HL-60/S4 (cell line): ENCODE measurements around the gene TSC1.
"Not testable (repeated sequence)": the region's sequence is repeated elsewhere in the genome, so short reads cannot be mapped to it uniquely, and the experiment has no call there.

ENCODE experiments used
- in situ Hi-C: fragments of 300-500 bp; cut with MboI; formaldehyde crosslinking; loops from 2 replicates; pipeline ENCODE4 v1.14.3; 2022; ENCODE audit warnings: low sequenced_read_pairs

TSC1 gene

DNA sequence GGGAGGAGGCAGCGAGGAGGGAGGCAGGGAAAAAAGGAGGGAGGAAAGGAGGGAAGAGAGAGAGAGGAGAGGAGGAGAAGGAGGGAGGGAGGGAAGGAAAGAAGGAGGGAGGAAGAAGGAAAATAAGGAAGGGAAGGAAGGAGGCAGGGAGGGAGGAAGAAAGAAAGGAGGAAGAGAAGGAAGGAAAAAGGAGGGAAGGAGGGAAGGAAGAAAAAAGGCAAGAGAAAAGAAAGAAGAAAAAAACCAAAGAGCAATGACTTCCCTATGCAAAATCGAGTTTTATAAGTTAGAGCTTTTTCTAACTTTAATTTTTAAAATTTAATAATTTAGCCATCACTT, 33.7 kb upstream of the TSC1 start:
- in situ Hi-C loops = no loop called here

GRCh38 chr9:132976571-132976970, 32.2 kb upstream of the TSC1 start:
- in situ Hi-C loops = no loop called here

GRCh38 chr9:132975961-132976360, 31.5 kb upstream of the TSC1 start:
- in situ Hi-C loops = no loop called here

DNA sequence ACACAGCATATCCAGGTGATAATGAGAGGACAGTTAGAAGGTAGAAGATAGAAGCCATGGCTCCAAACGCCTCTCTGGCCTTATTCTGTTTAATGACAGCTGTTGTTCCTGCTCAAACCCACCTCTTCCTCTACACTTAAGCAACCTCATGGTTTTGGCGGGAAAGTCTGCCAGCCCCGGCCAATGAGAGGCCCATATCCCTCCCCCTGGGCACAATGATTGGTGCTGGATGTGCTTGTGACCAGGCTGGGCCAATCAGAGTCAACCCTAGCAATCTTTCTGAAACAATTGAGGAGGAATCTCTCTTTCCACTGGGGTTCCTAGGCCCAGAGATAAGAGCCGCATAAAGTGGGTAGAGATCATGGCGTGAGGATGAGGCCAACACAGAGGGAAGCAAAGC, 29.3 kb upstream of the TSC1 start:
- in situ Hi-C loops = no loop called here

DNA sequence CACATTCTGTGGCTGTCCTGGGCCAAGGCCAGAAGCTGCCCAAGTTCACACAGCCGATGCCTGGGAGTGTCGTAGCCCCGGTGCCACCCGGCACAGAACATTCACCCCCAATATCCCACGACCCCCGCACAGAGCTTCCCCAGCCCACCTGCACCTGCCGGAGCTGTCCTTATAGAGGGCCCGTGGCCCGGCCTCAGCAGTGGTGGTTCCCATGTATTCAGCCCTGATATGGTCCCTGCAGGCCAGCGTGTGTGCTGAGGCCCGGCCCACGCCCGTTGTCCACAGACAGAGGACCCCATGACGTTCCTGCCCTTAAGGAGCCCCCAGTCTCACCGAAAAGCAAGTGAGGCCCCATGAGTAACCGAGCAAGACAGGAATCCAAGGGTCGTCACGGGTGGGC, 28.8 kb upstream of the TSC1 start:
- in situ Hi-C loops = no loop called here

GRCh38 chr9:132970324-132971062, 26.1 kb upstream of the TSC1 start:
- in situ Hi-C loops = no loop called here

DNA sequence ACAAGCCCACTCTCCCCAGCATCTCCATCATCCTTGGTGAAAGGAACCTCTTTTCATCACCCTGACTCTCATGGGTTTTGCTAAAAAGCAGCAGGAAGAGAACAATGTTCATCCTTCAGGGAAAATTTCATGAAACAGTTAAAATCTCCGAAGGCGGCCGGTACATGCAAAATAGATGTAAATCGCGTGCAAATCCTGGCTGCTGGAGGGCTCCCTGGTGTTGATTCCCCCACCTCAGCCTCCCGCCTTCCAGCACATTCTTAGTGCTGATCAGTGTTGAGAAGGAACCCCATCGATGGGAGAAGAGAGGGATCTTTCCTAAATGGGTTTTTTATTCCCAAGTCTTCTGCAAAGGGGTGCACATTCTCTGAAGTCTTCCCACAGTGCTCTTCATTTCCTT, 25.4 kb upstream of the TSC1 start:
- in situ Hi-C loops = no loop called here

GRCh38 chr9:132967908-132968307, 23.5 kb upstream of the TSC1 start:
- in situ Hi-C loops = not testable (repeated sequence)

- in situ Hi-C loops = no loop called here
Measured at GRCh38 chr9:132965478-132965877, 21.1 kb upstream of the TSC1 start.

GRCh38 chr9:132961002-132961401, 16.6 kb upstream of the TSC1 start:
- in situ Hi-C loops = no loop called here

DNA sequence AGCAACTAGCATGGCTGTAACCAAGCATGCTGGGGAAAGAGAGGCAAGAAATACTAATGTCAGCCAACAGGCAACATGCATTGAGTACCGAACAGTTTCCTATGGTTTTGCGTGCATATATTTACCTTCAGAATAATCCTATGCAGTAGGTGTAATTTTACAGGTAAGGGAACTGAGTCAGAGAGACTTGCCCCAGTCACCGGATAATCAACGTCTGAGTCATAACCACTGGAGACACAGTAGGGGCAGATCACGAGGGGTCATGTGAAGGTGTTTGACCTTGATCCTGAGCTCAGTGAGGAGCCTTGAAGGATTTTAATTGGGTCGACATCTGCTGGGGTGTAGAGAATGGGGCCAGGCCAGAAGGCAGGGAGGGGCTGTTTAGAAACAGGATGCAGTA, 13.4 kb upstream of the TSC1 start:
- in situ Hi-C loops = no loop called here

- in situ Hi-C loops = no loop called here
Measured at GRCh38 chr9:132955768-132956167, 11.4 kb upstream of the TSC1 start.

DNA sequence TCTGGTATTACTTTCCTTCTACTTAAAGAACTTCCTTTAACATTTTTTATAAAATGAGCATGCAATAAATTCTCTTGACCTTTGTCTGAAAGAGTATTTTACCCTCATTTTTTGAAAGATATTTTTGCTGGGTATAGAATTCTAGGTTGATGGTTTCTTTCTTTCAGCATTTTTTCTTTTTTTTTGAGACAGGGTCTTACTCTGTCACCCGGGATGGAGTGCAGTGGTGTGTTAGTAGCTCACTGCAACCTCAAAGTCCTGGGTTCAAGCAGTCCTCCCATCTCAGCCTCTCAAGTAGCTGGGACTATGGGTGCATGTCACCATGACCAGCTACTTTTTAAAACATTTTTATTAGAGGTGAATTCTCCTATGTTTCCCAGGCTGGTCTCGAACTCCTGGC, 10.7 kb upstream of the TSC1 start:
- in situ Hi-C loops = no loop called here

GRCh38 chr9:132949709-132950108, 5.3 kb upstream of the TSC1 start:
- in situ Hi-C loops = no loop called here

- in situ Hi-C loops = no loop called here
Measured at GRCh38 chr9:132948482-132949050, 4.2 kb upstream of the TSC1 start.

DNA sequence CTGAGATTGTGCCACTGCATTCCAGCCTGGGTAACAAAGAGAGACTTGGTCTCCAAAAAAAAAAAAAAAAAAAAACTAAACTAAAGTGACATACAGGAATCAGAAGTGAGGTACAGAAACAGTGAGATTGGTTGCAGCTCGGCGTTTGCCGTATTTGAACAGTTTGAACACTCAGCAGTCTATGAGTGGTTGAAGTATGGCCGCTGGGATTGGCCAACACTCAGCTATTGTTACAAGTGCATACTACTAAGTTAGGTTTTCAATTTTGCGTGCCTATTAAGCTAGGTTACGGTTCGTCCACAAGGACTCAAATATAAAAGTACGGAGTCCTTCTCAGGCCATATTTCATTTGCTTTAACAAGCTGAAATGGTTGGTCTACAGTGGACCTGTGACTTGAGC, 3.3 kb upstream of the TSC1 start:
- in situ Hi-C loops = no loop called here

DNA sequence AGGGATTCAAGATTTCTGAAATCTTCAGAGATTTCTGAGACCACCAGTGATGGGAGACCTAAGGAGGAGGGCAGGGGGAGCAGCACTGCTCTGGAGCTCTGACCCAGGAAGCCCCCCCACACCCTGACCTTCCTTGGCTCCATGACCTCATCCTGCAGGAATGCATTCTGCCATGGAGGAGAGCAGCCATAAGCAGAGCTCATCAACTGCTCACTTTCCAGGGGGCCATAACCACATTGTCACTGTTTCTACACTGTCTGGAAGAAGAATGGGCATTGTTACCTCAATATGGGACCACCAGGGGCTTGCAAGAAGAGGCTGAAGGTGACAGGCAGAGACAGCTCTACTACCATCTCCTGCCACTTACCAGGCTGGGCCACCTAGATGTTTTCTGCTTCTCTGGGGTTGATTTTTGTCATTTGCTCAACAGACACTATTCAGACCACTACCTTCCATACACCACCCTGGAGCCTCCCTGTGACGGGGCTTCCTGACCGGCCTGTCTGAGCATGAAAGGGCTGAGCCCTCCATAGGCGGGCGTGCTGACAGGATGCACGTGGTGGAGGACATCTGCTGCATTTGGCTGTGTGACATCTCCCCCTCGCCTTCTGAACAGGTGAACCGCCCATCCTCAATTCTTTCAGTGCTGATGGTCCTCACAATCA, 2.3 kb upstream of the TSC1 start:
- in situ Hi-C loops = no loop called here

DNA sequence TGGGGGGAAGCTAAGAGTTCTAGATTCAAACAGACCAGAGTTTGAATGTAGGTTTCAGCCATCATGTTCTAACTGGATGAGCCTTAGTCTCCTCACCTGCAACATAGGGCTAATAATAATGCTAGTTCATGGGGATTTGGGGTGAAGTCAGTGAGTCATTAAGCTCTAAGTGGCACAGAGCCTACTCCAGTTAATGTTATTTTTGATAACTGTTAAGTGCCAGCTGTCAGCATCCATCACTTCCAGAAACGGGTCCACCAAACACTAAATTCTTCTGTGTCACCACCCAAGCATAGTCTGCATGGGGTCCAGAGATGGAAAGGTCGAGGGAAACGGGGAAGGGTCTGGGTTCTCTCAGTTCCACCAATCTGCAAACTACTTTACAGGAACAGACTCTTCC, 1.8 kb upstream of the TSC1 start:
- in situ Hi-C loops = no loop called here

DNA sequence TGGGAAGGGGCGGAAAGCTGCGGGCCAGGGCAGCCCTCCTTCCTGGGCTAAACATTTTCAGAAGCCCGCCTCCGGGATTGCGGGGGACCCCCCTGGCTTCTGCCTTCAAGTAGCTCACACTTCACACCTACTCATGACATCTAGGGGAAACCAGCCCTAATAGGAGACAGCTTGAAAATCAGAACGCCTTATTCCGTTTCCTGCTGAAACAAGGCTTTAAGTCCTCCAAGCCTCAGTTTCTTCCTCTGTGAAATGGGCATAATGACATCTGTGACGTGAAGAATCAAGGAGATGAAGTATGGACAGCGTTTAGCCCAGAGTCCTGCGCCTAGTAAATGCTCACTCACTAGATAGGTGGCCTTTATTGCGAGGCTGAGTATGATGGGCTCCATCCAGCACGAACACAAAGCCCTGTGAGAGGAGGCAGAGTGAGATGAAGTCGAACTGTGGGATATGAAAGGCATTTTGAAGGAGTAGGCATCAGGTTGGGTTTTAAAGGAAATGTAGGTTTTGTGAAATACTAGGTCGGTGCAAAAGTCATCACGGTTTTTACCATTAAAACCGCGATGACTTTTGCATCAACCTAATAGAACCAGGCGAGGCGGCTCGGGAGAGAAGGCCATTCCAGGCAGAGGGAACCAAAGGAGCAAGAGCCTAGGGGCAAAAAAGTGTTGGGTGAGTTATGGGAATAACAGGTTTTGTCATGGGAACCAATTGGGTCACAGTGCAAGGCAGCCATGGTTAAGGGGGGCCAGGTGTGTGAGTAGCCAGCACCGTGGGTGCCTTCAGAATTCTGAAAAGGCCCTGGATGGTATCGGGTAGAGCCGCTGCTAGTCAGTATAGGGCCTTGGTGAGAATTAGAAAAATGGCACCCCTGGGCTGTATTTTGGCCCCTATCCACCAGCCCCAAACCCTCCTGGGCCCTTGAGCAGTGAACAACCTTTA, 1.0 kb upstream of the TSC1 start:
- in situ Hi-C loops = no loop called here

- in situ Hi-C loops = no loop called here
Measured at GRCh38 chr9:132943651-132944293, 644 bp downstream of the TSC1 start.
